Measurements from ENCODE around the gene CCDC102A. TPM values are rescaled to one million over a fixed set of nuclear protein-coding genes. Genes with fewer than 3 reads are reported as not detected.

CCDC102A gene
- total and polyA plus RNA-seq, 2 donors (not counting 3 experiments of a cell fraction or from before 2014, with no cell fraction given), result 7.8 to 12.2 TPM

- H4K20me1 ChIP-seq (replicated peaks; ENCODE audit: control insufficient read depth, extremely low read depth, insufficient read depth, low read length), result no peaks in the 10 kb centered on the region
- peaks cover 14% of the 10 kb centered on the region for H3K4me1 ChIP-seq (ENCODE audit: control insufficient read depth, extremely low read depth, insufficient read depth, low read length)
- no peak overlapping the region for H2AFZ ChIP-seq (ENCODE audit: low read depth, low read length)
- intact Hi-C loops (cut with micrococcal nuclease) (no loop called here), dilution Hi-C loops (cut with MboI; ENCODE audit: extremely low pct_ligation_motif_present, low sequenced_read_pairs) (no loop called here)
- DNase-seq (ENCODE audit: low read depth, low spot score) (no peak), FAIRE-seq (no peak)
- H3K4me3 ChIP-seq (replicated peaks in 1 of 3; ENCODE audit: insufficient read depth in 1 of 3, low read depth in 1 of 3, low read length in 3 of 3), result no peak overlapping the region
- H3K36me3 ChIP-seq (ENCODE audit: control insufficient read depth in 2 of 2, extremely low read depth in 1 of 2, insufficient read depth in 2 of 2, low read length in 2 of 2), result no peaks in the 10 kb centered on the region
- no peaks in the 10 kb centered on the region for H3K79me2 ChIP-seq (ENCODE audit: control insufficient read depth, insufficient read depth, low read length)
- POLR2A ChIA-PET, result no interaction called here
- no peak for TF ChIP-seq GATA2 (IDR thresholded peaks at IDR 0.05; ENCODE audit: insufficient read depth, insufficient read length, low read depth, low read length)
- TF ChIP-seq FOS (IDR thresholded peaks at IDR 0.05; ENCODE audit: borderline replicate concordance, insufficient read depth, low read length), result no peak
- no peak for TF ChIP-seq POLR2AphosphoS5 (IDR thresholded peaks at IDR 0.05; ENCODE audit: insufficient read depth, low read depth, low read length)
- TF ChIP-seq MYC (IDR thresholded peaks at IDR 0.05; ENCODE audit: low read depth, low read length), result no peak
- no peak for TF ChIP-seq EZH2 (IDR thresholded peaks at IDR 0.05; ENCODE audit: borderline replicate concordance, low read depth, low read length, severe bottlenecking)
- no peak for TF ChIP-seq POLR2A (IDR thresholded peaks at IDR 0.05; ENCODE audit: low read depth, low read length)
- no peak for TF ChIP-seq JUN (IDR thresholded peaks at IDR 0.05; ENCODE audit: borderline replicate concordance, insufficient read depth, insufficient read length, low read depth)
- no peak for TF ChIP-seq CTCF (IDR thresholded peaks at IDR 0.05; ENCODE audit: extremely low read depth in 1 of 2, insufficient read depth in 1 of 2, low read depth in 1 of 2, low read length in 2 of 2)
- TF ChIP-seq MAX (IDR thresholded peaks at IDR 0.05; ENCODE audit: insufficient read depth, insufficient read length), result no peak
- CTCF ChIA-PET, result interaction anchor here (0.7 kb wide), 1 partner anchor 109 kb away, joined by 3 read pairs; no protein-coding TSS in a partner anchor
- H3K27ac ChIP-seq (ENCODE audit: insufficient read depth, low read depth, low read length), result no peak overlapping the region
- H3K9me3 ChIP-seq (replicated peaks; ENCODE audit: control insufficient read depth, insufficient read depth, low read length), result no peaks in the 10 kb centered on the region
- no peaks in the 10 kb centered on the region for H3K27me3 ChIP-seq (ENCODE audit: control insufficient read depth in 2 of 2, insufficient read depth in 2 of 2, low read length in 2 of 2)
- H3K9me1 ChIP-seq (replicated peaks; ENCODE audit: control insufficient read depth, extremely low read depth, insufficient read depth, low read length), result no peaks in the 10 kb centered on the region
- H3K4me2 ChIP-seq (ENCODE audit: insufficient read depth, low read length), result no peak overlapping the region
- BruUV-seq (replicated peaks), result no TSS peak
- no peak overlapping the region for H3K9ac ChIP-seq (replicated peaks; ENCODE audit: extremely low read depth, insufficient read depth, low read length)
These were observed 9.3 kb downstream of the CCDC102A start for GRCh38 chr16:57527027-57527426.

Measured in endothelial cell of umbilical vein (primary cell).